GM19452 (cell line): ENCODE measurements around the gene PHKG1.
"Not testable (repeated sequence)": the region's sequence is repeated elsewhere in the genome, so short reads cannot be mapped to it uniquely, and the experiment has no call there.

Source experiments
- ATAC-seq: cut with Tn5 transposase; IDR thresholded peaks from one replicate; pipeline ENCODE4 v1.9.1; 2021; ENCODE audit not compliant: unreplicated experiment

The PHKG1 gene

DNA sequence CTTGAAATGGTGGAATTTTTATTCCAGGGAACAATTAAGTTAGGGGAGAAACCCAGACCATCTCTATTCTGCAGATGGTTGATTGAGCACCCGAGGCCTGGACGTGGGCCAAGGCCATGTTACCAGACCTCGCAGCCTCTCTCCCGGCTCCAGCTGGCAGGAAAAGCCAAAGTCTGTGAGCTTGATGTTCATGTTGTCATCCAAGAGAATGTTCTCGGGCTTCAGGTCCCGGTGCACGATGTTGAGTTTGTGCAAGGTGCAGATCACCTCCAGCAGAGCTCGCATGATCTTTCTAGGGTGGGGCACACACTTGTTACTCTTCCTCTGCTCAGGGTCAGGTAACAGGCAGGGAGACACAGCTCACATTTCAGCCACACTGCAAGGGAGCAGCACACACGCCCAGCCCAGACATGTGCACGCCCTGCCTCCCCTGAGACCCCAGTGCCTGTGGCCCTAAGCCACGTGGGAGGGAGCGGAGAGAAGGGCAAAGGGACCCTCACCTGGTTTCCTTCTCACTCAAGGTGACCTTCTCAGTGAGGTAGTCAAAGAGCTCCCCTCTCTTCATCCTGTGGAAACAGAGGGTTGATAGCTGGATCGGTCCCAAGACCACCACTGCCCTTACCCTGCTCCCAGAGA, 9.5 kb downstream of the PHKG1 start:
- ATAC-seq = no peak

DNA sequence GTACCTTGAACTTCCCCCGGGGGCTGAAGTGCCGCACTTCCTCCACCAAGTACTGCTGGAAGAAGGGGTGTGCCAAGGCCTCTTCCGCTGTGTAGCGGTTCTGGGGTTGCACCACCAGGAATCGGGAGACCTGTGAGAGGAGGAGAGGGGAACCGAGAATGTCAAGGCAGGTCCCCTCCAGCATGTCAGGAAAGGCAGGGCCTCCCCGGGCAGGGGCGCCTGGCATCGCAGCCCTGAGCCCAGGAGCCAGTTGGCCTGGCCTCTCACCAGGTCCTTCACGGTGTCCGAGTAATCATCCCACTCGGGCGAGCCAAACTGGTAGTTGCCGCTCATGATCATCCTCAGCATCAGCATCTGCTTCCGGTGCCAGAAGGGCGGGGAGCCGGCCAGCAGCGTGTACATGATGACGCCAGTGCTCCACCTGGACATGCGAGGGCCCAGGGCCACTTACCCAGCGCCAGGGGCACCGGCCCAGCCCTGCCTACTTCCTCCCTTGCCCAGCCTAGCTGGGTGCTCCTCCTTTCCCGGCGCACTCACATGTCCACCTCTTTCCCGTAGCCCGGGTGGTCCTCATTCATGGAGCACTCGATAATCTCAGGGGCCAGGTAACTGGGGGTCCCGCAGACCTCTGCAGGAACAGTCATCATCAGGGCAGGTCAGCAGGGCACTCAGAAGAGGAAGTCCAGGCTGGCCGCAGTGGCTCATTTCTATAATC, 11.0 kb downstream of the PHKG1 start:
- ATAC-seq = no peak

DNA sequence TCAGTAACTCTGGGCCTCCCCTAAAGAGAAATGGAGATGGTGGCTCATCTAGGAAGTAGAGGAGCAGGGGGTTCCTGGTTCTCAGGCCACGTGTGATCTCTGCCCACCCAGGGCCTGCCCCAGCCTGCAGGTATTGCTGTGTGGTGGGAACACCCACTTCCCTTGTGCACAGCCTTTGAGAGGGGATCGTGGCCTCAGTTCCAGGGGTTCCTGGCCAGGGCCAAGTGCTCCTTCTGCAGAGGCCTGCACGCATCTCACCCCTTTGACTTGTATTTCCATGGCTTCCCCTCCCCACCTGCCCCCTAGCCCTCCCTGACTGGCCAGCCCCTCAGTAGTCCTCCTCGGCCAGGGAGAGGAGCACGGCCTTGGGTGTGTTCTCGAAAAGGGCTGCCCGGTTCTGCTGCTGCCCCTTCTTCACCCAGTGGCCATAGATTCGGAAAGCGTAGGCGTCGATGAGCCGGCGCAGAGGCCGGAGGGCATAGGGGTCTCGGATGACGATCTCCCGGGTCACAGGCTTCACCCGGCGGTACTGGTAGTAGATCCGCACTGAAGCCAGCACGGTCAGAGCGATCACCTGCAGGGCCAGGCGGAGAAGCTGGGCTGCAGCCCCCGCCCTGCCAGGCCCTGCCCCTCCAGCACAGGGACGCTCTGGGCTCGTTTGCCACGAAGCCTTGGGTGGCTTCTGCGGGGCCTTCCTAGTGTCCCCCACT, 11.9 kb downstream of the PHKG1 start:
- ATAC-seq = not testable (repeated sequence)

DNA sequence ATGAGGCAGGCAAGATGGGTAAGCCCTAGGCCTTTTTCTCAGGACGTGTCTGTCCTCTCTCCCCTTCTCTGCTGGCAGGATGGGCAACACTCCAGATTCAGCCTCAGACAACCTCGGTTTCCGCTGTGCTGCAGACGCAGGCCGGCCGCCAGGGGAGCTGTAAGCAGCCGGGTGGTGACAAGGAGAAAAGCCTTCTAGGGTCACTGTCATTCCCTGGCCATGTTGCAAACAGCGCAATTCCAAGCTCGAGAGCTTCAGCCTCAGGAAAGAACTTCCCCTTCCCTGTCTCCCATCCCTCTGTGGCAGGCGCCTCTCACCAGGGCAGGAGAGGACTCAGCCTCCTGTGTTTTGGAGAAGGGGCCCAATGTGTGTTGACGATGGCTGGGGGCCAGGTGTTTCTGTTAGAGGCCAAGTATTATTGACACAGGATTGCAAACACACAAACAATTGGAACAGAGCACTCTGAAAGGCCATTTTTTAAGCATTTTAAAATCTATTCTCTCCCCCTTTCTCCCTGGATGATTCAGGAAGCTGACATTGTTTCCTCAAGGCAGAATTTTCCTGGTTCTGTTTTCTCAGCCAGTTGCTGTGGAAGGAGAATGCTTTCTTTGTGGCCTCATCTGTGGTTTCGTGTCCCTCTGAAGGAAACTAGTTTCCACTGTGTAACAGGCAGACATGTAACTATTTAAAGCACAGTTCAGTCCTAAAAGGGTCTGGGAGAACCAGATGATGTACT, 13.1 kb downstream of the PHKG1 start:
- ATAC-seq = no peak

DNA sequence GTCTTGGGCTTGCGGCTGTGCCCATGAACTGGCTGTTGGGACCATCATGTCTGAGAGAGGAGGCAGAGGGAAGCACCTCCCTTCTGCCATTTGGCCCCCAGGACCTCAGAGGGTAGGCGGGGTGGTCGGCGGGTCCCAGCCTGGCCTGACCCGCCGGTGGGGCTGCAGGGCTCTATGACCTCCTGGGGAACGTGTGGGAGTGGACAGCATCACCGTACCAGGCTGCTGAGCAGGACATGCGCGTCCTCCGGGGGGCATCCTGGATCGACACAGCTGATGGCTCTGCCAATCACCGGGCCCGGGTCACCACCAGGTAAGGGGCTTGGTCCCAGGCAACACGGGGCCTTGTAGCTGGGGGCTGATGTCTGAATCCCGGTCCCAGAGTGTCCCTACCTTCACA, 14.6 kb downstream of the PHKG1 start:
- no peak for ATAC-seq

DNA sequence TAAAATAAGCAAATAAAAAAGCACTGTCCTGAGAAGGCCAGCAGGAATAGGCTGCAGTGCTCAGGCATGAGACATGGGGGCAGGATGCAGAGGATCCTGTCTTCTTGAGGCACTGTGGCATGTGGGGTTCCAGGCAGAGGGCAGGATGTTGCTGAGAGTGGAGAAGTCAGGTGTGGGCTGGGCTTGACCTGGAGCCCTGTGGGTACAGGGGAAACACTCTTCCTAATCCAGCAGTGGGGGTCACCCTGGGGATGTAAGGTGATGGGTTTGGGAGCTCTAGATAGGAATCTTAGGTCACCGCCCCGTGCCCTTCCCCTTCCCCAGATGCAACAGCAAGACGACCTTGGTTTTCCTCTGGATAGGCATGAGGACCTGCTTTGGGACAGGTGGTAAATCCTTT, 15.1 kb downstream of the PHKG1 start:
- no peak for ATAC-seq

DNA sequence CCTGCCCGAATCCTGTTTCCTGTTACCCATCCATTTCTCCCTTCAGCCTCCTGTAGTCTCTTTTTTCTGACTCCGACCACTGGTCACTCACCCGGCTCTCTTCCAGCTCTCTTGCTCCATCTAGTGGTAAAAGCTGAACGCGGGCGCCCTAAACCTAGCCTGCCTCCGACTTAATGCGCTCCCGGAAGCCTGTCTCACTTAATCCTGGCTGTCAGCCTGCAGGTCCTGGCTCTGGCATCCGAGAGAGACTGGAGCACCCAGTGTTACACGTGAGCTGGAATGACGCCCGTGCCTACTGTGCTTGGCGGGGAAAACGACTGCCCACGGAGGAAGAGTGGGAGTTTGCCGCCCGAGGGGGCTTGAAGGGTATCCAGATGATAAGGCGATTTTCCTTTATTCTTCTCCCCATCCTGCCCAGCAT, 18.4 kb downstream of the PHKG1 start:
- ATAC-seq = peak; percentile 88

DNA sequence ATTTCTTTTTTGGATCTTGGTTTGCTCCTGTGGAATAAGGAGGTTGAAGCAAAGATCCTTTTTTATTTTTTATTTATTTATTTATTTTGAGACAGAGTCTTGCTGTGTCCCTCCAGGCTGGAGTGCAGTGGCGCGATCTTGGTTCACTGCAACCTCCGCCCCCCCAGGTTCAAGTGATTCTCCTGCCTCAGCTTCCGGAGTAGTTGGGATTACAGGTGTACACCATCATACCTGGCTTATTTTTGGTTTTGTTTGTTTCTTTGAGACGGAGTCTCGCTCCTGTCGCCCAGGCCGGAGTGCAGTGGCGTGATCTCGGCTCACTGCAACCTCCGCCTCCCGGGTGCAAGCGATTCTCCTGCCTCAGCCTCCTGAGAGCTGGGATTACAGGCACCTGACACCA, 26.4 kb downstream of the PHKG1 start:
- ATAC-seq = not testable (repeated sequence)

DNA sequence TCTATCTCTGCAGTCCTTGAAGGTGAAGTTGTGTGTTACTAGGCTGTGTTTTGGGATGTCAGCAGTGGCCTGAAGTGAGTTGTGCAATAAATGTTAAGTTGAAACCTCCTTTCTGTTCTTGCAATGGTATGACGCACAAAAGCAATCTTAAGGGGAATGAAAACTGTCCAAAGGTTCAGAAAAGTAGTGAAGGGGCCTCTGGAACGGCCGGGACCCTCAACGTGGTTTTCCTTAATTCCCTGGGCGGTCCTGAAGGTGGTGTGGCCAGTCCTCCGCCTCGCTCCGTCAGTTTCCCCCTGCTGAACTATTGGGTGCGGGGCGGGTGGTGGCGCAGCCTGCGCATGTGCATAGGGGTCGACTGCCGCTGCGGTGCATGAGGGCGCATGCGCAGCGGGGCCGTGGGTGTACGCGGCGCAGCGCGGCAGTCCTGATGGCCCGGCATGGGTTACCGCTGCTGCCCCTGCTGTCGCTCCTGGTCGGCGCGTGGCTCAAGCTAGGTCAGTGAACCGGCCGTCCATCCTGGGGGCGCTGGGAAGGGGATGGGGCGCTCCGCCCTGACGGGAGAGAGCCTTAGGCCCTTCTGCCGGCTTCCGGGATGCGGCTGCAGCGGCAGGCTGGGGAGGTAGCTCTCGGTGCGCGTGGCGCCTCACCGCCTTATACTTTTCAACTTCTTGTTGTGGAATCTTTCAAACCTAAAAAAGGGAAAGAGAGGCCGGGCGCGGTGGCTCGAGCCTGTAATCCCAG, 28.7 kb downstream of the PHKG1 start, which contains the start of gene SUMF2:
TSS of gene SUMF2 (plus strand) at position 405 of the 744 bp plus-strand sequence. CDS start at position 431, 26 bp downstream.
- ATAC-seq = peak; percentile 87

DNA sequence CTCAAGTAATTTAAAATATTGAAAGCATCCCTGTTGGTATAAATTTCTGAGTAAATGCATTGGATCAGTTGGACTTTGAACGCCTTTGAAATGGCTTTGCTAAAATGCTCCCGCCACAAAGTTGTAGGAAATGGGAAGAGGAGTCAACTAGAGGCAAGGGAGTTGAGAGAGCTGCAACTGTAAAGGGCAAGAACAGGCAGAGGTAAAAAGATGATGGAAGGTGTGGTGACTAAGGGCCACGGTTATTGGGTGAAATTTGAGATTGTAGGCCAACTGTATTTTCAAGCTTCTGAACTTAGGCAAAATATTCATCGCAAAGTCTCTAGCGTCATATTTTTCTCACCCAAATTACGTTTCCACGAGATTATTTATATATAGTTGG, 29.3 kb downstream of the PHKG1 start:
- ATAC-seq = no peak

DNA sequence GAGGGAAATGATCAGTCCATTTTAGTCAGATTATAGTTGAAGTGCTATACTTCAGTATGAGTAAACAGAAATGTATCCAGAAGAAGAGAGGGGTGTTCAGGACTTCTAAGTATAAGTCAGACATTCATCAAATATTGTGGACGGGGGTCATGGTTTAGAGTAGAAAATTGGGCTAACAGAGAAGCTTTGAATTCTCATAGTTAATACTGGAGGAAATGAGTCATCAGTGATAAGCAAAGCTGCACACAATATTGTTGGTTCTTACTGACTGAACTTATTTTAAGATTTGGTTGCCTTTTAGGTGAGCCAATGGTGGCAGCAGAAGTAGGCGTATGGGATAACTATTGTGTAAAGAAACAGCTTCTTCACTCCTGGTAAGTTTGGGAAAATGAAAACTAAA, 30.4 kb downstream of the PHKG1 start:
- ATAC-seq = no peak

DNA sequence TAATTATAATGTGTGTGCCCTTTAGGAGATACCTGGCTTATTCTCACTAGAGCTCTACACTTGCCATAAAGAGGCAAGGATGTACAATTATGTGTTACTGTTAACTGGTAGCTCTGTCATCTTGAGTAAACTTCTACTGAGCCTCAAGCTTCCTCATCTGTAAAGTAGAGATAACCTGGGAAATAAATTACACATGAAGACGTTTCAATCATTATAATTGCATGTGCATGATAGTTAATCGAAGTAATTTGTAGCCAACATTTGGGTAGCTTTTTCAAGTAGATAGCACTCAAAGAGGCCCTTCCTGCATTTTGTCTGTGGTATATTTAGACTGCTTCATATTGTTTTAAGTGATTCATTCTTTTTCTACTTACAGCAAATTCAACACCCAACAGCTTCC, 38.8 kb downstream of the PHKG1 start:
- ATAC-seq = no peak

DNA sequence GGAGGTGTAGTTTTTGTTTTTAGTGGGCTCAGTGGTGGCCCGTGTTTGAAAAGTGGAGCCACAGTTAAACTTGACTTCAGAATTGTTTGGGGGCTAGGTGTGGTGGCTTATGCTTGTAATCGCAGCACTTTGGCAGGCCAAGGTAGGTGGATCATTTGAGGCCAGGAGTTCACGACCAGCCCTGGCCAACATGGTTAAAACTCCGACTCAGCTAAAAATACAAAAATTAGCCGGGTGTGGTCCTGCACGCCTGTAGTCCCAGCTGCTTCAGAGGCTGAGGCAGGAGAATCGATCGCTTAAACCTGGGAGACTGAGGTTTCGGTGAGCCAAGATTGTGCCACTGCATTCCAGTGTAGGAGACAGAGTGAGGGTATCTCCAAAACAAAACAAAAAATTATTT, 39.4 kb downstream of the PHKG1 start:
- no peak for ATAC-seq

DNA sequence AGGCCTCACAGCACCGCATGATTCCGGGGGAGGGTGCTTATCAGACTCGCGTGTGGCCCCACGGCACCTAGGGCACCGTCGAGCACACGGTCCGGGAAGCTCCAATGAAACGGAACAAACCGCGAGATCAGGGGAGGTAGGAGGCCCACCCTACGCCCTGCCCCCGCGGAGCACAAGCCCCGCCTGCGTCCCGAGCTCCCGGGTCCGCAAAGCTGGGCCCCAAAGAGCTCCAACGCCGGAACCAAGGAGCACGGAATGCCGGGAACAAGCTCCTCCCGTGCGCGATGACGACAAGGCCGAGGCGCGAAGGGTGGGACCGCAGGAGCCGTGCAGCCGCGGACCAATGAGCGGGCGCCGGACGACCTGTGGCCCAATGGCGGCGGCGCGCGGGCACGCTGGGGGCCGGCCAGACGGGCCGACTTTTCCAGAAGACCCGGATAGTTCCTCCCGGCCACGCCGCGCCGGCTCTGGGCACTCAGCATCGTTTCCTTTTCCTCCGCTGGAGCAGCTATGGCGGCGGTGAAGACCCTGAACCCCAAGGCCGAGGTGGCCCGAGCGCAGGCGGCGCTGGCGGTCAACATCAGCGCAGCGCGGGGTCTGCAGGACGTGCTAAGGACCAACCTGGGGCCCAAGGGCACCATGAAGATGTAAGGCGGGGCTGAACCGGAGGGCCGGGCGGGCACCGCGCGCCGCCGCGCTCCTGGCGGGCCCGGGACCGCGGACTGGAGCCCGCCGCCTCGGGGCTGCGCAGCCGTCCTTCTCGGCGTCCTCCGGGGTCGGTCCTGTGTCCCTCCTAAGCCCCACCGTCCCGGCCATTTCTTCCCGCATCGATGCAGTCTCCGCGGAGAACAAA, 41.2 kb downstream of the PHKG1 start, which contains the start of the genes CCT6A and PSPH:
TSS of gene CCT6A (plus strand) at position 427 of the 853 bp plus-strand sequence. CDS start at position 511, 84 bp downstream.
TSS of gene PSPH (minus strand) at position 106 of the 853 bp plus-strand sequence. CDS start 30,232 bp downstream, outside the sequence.
- ATAC-seq = peak; percentile 96

DNA sequence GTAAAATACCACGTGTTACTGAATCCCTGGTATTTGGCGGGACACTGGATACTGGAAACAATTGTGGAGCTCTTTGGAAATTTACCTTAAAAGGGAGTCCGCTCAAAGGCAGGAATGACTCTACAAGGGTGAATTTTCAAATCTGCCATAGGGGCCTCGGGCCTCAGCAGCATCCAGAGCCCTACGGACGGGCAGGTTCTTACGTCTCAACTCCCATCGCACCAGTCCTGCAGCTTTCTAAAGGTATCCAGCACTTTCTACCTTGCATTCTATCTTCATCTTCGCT, 41.8 kb downstream of the PHKG1 start:
- ATAC-seq = no peak

DNA sequence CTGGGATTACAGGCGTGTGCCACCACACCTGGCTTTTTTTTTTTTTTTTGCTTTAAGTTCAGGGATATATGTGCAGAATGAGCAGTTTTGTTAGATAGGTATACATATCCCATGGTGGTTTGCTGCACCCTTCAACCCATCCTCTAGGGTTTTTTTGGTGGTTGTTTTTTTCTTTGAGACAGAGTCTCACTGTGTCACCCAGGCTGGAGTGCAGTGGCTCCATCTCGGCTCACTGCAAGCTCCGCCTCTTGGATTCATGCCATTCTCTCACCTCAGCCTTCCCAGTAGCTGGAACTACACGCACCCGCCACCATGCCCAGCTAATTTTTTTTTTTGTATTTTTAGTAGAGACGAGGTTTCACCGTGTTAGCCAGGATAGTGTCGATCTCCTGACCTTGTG, 44.0 kb downstream of the PHKG1 start:
- not testable (repeated sequence) for ATAC-seq

DNA sequence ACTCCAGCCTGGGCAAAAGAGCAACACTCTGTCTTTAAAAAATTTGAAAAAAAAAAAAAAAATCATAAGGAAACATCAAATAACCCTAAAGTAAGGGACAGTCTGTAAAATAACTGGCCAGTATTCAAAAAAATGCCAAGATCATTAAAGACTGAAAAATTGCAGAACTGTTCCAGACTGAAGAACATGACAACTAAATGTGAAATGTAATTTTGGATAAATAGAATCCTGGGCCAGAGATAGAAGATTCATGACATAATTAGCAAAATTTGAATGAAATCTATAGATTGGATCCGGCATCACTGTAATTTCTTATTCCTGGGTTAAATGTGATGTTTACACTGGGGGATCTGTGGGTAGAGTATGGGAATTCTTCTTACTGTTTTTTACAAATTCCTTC, 44.5 kb downstream of the PHKG1 start:
- ATAC-seq = no peak

DNA sequence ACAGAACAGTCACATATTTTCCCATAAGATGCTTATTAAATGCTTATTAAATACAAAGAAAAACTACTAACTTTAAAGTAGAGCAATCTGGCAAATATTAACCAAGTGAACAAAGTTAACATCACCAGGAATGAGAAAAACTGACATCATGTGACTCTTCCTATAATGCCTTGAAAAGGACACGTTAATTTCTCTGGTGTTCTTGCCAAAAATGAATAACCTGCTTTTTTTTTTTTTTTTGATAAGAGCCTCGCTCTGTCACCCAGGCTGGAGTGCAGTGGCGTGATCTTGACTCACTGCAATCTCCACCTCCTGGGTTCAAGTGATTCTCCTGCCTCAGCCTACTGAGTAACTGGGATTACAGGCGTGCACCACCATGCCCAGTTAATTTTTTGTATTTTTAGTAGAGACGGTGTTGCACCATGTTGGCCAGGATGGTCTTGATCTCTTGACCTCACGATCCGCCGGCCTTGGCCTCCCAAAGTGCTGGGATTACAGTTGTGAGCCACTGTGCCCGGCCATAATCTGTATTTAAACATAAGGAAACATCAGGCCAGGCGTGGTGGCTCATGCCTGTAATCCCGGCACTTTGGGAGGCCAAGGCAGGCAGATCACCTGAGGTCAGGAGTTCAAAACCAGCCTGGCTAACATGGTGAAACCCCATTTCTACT, 45.2 kb downstream of the PHKG1 start:
- ATAC-seq = not testable (repeated sequence)
